GM23338 (cell line): ENCODE results near the gene MATR3.

Experiments used
- CREB1 ChIP-seq: fragments of 250-450 bp; sonication (Bioruptor Pico); IDR thresholded peaks from 2 replicates; pipeline ENCODE4 v1.5.0; 2020; ENCODE audit warnings: low read depth, mild to moderate bottlenecking, moderate library complexity
- EZH2 ChIP-seq: fragments of 200-600 bp; sonication (generic); IDR thresholded peaks from one replicate; pipeline ENCODE4 v1.8.0; 2017; ENCODE audit warnings: antibody characterized with exemption, mild to moderate bottlenecking, low read depth; ENCODE audit not compliant: unreplicated experiment
- EZH2phosphoT487 ChIP-seq: fragments of 200-600 bp; sonication (generic); IDR thresholded peaks from one replicate; pipeline ENCODE4 v1.8.1; 2018; ENCODE audit warnings: antibody characterized with exemption; ENCODE audit not compliant: unreplicated experiment
- JUNB ChIP-seq: IDR thresholded peaks from one replicate; pipeline ENCODE4 v1.6.1; 2016; ENCODE audit warnings: antibody characterized with exemption; ENCODE audit not compliant: unreplicated experiment
- NANOG ChIP-seq: IDR thresholded peaks from 2 replicates; pipeline ENCODE4 v1.6.1; 2016; ENCODE audit warnings: antibody characterized with exemption, borderline replicate concordance
- POLR2AphosphoS5 ChIP-seq: IDR thresholded peaks from 2 replicates; pipeline ENCODE4 v1.6.1; 2016; ENCODE audit warnings: antibody characterized with exemption, low read depth
- STAT1 ChIP-seq: IDR thresholded peaks from one replicate; pipeline ENCODE4 v1.6.1; 2016; ENCODE audit warnings: antibody characterized with exemption; ENCODE audit not compliant: unreplicated experiment
- ZNF114 ChIP-seq: fragments of 250-450 bp; sonication (Bioruptor Pico); IDR thresholded peaks from 2 replicates; pipeline ENCODE4 v1.5.0; 2020; ENCODE audit warnings: mild to moderate bottlenecking, moderate library complexity
- ZNF331 ChIP-seq: fragments of 250-450 bp; sonication (Bioruptor Pico); IDR thresholded peaks from 2 replicates; pipeline ENCODE4 v1.5.0; 2020; ENCODE audit warnings: low read depth, mild to moderate bottlenecking, moderate library complexity
- TF ChIP-seq, protein P1 (sequence below), 2 experiments: fragments of 200-600 bp in 1 of 2; sonication (generic) in 1 of 2; conservative IDR thresholded peaks; 2 replicates each; pipeline versions ENCODE4 v1.5.1 to v1.6.1; 2016 to 2017; ENCODE audit warnings: antibody characterized with exemption in 2 of 2, low read depth in 2 of 2, mild to moderate bottlenecking in 2 of 2, moderate library complexity in 1 of 2
- TF ChIP-seq, protein P2 (sequence below): fragments of 250-450 bp; sonication (Bioruptor Pico); IDR thresholded peaks from 2 replicates; pipeline ENCODE4 v1.5.0; 2020; ENCODE audit warnings: mild to moderate bottlenecking, moderate library complexity
- TF ChIP-seq, protein P3 (sequence below): IDR thresholded peaks from one replicate; pipeline ENCODE4 v1.6.1; 2018; ENCODE audit warnings: antibody characterized with exemption; ENCODE audit not compliant: unreplicated experiment
- TF ChIP-seq, protein P4 (sequence below): IDR thresholded peaks from 2 replicates; pipeline ENCODE4 v1.6.1; 2016; ENCODE audit warnings: antibody characterized with exemption

DNA sequence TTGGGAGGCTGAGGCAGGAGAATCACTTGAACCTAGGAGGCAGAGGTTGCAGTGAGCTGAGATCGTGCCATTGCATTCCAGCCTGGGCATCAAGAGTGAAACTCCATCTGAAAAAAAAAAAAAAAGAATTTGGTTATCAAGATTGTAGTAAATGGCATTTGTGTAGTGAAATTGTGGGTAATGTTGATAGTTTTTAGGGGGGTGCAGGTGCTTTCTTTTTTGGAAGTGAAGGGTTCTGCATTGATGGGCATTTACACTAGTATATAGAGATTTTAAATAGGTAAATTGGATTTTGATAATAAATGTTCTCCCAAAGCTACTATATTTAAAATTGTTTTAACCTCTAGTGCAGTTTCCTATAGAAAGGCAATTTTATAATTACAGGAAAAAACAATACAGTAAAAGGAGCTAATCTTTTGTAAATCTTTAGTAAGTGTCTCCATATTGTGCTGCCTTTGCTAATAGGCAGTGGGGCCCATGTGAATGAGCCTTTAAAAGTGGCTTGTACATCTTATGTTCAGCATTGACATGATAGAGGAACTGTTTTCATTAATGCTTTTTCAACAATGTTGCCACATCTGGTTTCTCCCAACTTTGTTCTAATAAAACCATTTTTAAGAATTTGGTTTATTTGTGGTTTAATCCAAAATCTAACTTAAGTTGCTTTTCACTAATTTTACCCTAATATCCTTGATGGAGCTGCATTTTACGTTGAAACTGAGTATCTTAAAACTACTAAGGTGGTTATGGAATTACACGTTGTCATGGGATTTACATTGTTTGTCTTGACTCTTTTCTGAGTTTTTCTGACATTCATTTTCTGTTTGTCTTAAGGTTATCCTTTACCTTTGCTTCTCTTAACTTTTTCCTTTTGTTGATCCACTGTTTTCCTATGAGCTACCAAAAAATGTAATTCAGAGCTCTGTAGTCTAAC lies 11.1 kb downstream of the MATR3 start:
- TF ChIP-seq, protein P1, sequence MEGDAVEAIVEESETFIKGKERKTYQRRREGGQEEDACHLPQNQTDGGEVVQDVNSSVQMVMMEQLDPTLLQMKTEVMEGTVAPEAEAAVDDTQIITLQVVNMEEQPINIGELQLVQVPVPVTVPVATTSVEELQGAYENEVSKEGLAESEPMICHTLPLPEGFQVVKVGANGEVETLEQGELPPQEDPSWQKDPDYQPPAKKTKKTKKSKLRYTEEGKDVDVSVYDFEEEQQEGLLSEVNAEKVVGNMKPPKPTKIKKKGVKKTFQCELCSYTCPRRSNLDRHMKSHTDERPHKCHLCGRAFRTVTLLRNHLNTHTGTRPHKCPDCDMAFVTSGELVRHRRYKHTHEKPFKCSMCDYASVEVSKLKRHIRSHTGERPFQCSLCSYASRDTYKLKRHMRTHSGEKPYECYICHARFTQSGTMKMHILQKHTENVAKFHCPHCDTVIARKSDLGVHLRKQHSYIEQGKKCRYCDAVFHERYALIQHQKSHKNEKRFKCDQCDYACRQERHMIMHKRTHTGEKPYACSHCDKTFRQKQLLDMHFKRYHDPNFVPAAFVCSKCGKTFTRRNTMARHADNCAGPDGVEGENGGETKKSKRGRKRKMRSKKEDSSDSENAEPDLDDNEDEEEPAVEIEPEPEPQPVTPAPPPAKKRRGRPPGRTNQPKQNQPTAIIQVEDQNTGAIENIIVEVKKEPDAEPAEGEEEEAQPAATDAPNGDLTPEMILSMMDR (conservative IDR thresholded peaks at IDR 0.05; ENCODE audit: low read depth in 2 of 2) = no peak
- TF ChIP-seq, protein P2, sequence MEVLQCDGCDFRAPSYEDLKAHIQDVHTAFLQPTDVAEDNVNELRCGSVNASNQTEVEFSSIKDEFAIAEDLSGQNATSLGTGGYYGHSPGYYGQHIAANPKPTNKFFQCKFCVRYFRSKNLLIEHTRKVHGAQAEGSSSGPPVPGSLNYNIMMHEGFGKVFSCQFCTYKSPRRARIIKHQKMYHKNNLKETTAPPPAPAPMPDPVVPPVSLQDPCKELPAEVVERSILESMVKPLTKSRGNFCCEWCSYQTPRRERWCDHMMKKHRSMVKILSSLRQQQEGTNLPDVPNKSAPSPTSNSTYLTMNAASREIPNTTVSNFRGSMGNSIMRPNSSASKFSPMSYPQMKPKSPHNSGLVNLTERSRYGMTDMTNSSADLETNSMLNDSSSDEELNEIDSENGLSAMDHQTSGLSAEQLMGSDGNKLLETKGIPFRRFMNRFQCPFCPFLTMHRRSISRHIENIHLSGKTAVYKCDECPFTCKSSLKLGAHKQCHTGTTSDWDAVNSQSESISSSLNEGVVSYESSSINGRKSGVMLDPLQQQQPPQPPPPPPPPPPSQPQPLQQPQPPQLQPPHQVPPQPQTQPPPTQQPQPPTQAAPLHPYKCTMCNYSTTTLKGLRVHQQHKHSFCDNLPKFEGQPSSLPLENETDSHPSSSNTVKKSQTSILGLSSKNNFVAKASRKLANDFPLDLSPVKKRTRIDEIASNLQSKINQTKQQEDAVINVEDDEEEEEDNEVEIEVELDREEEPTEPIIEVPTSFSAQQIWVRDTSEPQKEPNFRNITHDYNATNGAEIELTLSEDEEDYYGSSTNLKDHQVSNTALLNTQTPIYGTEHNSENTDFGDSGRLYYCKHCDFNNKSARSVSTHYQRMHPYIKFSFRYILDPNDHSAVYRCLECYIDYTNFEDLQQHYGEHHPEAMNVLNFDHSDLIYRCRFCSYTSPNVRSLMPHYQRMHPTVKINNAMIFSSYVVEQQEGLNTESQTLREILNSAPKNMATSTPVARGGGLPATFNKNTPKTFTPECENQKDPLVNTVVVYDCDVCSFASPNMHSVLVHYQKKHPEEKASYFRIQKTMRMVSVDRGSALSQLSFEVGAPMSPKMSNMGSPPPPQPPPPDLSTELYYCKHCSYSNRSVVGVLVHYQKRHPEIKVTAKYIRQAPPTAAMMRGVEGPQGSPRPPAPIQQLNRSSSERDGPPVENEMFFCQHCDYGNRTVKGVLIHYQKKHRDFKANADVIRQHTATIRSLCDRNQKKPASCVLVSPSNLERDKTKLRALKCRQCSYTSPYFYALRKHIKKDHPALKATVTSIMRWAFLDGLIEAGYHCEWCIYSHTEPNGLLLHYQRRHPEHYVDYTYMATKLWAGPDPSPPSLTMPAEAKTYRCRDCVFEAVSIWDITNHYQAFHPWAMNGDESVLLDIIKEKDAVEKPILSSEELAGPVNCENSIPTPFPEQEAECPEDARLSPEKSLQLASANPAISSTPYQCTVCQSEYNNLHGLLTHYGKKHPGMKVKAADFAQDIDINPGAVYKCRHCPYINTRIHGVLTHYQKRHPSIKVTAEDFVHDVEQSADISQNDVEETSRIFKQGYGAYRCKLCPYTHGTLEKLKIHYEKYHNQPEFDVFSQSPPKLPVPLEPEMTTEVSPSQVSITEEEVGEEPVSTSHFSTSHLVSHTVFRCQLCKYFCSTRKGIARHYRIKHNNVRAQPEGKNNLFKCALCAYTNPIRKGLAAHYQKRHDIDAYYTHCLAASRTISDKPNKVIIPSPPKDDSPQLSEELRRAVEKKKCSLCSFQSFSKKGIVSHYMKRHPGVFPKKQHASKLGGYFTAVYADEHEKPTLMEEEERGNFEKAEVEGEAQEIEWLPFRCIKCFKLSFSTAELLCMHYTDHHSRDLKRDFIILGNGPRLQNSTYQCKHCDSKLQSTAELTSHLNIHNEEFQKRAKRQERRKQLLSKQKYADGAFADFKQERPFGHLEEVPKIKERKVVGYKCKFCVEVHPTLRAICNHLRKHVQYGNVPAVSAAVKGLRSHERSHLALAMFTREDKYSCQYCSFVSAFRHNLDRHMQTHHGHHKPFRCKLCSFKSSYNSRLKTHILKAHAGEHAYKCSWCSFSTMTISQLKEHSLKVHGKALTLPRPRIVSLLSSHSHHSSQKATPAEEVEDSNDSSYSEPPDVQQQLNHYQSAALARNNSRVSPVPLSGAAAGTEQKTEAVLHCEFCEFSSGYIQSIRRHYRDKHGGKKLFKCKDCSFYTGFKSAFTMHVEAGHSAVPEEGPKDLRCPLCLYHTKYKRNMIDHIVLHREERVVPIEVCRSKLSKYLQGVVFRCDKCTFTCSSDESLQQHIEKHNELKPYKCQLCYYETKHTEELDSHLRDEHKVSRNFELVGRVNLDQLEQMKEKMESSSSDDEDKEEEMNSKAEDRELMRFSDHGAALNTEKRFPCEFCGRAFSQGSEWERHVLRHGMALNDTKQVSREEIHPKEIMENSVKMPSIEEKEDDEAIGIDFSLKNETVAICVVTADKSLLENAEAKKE (CRISPR knock-in tag) = no peak
- TF ChIP-seq EZH2 (no peak), POLR2AphosphoS5 (no peak), JUNB (no peak), CREB1 (CRISPR knock-in tag) (no peak), EZH2phosphoT487 (no peak), STAT1 (no peak), ZNF331 (no peak), ZNF114 (no peak), NANOG (no peak)
- TF ChIP-seq, protein P3, sequence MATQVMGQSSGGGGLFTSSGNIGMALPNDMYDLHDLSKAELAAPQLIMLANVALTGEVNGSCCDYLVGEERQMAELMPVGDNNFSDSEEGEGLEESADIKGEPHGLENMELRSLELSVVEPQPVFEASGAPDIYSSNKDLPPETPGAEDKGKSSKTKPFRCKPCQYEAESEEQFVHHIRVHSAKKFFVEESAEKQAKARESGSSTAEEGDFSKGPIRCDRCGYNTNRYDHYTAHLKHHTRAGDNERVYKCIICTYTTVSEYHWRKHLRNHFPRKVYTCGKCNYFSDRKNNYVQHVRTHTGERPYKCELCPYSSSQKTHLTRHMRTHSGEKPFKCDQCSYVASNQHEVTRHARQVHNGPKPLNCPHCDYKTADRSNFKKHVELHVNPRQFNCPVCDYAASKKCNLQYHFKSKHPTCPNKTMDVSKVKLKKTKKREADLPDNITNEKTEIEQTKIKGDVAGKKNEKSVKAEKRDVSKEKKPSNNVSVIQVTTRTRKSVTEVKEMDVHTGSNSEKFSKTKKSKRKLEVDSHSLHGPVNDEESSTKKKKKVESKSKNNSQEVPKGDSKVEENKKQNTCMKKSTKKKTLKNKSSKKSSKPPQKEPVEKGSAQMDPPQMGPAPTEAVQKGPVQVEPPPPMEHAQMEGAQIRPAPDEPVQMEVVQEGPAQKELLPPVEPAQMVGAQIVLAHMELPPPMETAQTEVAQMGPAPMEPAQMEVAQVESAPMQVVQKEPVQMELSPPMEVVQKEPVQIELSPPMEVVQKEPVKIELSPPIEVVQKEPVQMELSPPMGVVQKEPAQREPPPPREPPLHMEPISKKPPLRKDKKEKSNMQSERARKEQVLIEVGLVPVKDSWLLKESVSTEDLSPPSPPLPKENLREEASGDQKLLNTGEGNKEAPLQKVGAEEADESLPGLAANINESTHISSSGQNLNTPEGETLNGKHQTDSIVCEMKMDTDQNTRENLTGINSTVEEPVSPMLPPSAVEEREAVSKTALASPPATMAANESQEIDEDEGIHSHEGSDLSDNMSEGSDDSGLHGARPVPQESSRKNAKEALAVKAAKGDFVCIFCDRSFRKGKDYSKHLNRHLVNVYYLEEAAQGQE = no peak
- TF ChIP-seq, protein P4, sequence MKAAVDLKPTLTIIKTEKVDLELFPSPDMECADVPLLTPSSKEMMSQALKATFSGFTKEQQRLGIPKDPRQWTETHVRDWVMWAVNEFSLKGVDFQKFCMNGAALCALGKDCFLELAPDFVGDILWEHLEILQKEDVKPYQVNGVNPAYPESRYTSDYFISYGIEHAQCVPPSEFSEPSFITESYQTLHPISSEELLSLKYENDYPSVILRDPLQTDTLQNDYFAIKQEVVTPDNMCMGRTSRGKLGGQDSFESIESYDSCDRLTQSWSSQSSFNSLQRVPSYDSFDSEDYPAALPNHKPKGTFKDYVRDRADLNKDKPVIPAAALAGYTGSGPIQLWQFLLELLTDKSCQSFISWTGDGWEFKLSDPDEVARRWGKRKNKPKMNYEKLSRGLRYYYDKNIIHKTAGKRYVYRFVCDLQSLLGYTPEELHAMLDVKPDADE = no peak
